ENCODE measurements around the gene SLC1A7.

SLC1A7 gene

DNA sequence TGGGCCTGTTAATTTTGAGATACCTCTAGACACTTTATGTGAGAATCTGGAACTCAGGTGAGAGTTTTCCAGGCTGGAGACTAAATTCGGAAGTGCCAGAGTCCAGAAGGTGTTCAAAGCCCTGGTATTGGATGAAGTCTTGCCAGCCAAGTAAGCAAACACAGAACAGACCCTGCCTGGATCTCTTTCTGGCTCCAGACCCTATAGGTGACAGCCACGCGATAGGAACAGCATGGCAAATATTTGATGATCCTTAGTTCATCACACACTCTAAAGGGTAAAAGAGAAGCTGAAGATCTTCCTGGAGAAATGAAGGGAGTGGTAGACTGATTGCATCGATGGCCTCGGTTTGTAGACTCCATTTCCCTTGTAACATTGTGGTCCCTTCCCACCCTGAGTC, 30.7 kb downstream of the SLC1A7 start:
- H3K36me3 Mint-ChIP-seq = no peaks in the 10 kb centered on the region
- no peak overlapping the region for H3K4me3 Mint-ChIP-seq
- no peak overlapping the region for H3K27ac Mint-ChIP-seq
- peaks cover 20% of the 10 kb centered on the region for H3K4me1 Mint-ChIP-seq
- peaks cover 46% of the 10 kb centered on the region for H3K27me3 Mint-ChIP-seq
- no peaks in the 10 kb centered on the region for H3K9me3 Mint-ChIP-seq
- CTCF ChIA-PET = no interaction called here
- no peak for DNase-seq

DNA sequence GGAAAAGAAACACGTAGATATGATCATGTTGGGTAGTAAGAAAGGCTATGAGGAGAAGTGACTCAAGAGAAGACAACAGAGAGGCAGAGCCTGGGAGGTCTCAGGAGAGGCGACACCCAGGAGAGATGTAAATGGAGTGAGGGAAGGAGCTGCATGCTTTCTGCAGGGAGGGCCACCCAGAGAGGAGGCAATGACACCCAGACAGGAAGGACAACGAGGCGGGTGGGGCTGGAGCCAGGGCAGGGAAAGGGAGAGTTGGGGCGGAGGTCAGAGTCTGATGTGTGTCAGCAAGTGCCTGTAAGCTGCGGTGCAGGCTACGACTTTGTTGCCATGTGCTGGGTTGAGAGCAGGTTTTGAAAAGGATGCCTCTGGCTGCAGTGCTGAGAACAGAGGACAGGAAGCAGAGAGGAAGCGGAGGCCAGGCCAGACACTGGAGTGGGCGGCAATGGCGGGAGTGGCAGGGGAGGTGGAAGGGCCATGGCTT, 31.3 kb downstream of the SLC1A7 start:
- H3K36me3 Mint-ChIP-seq = no peaks in the 10 kb centered on the region
- DNase-seq = no peak
- peaks cover 20% of the 10 kb centered on the region for H3K4me1 Mint-ChIP-seq
- no peaks in the 10 kb centered on the region for H3K9me3 Mint-ChIP-seq
- CTCF ChIA-PET = no interaction called here
- H3K27ac Mint-ChIP-seq = no peak overlapping the region
- no peak overlapping the region for H3K4me3 Mint-ChIP-seq
- peaks cover 42% of the 10 kb centered on the region for H3K27me3 Mint-ChIP-seq

DNA sequence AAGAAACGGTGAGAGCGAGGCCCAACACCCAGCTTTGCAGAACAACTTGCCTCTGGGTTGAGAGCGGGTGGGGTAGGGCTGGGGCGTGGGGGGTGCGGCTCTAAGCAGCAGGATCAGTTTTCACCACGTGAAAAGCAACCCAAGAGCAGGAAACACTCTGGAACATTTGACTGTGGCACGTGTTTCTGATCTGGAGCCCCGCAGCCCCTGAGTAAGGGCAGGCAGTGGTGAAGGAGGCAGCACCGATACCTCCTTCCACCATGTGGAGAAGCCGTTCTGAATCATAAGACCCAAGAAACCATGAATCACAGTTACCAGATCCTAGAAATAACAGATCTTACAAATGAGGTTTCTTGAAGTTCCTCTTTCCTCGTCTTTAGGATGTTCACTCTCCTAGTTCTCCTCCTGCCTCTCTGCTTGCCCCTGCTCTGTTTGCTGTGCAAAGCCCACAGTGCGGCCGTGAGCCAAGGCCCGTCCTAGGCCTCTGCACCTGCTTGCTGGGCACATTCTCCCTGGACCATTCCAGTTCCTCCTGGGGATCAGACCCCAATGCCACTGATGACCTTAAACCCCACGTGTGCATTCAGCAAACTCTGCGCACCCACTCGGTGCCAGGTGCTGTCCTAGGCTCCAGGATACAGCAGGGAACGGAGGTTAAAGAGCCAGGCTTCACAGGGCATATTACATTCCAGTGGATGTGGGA, 31.9 kb downstream of the SLC1A7 start:
- CTCF ChIA-PET = no interaction called here
- H3K27ac Mint-ChIP-seq = no peak overlapping the region
- DNase-seq = no peak

GRCh38 chr1:53108646-53109580, 33.5 kb downstream of the SLC1A7 start:
- no peak overlapping the region for H3K27ac Mint-ChIP-seq
- no peak overlapping the region for H3K4me3 Mint-ChIP-seq
- CTCF ChIA-PET = no interaction called here
- H3K36me3 Mint-ChIP-seq = no peaks in the 10 kb centered on the region
- peaks cover 20% of the 10 kb centered on the region for H3K4me1 Mint-ChIP-seq
- H3K9me3 Mint-ChIP-seq = no peaks in the 10 kb centered on the region
- peaks cover 40% of the 10 kb centered on the region for H3K27me3 Mint-ChIP-seq
- no peak for DNase-seq

More for the DNA sequence above, 31.9 kb downstream of the SLC1A7 start:
- no peaks in the 10 kb centered on the region for H3K9me3 Mint-ChIP-seq
- H3K36me3 Mint-ChIP-seq = no peaks in the 10 kb centered on the region
- H3K4me1 Mint-ChIP-seq = peaks cover 20% of the 10 kb centered on the region
- H3K27me3 Mint-ChIP-seq = peaks cover 41% of the 10 kb centered on the region
- H3K4me3 Mint-ChIP-seq = no peak overlapping the region

DNA sequence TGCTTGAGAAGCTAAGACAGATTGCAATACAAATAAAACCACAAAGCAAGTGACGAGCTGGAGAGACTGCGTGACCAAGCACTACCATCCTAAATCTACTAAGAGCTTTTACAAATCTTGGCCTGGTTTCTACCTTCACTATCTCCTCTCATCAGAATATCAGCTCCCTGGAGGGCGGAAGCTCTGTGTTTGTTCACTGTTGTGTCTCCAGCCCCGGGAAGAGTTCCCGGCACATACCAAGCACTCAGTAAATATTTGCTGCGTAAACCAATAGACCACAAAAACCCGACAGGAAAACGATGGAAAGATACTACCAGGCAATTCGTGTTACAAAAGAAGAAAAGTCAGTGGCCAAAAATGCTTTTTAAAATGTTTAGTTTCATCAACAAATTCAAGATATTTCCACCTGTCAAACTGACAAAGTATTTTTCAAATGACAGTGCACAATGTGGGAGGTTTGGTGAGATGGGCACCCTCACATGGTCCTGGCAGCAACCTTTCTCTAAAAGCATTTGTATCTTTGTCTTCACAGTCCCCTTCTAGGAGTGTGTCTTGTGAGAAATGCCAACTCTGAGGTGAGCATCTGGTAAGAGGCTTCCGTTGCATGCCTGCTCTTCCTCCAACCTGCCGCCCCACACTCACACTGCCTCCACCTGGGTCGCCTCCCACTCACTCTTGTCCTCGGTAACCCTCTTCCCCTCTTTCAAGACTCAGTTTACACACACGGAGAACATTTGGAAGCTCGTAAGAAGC, 34.7 kb downstream of the SLC1A7 start:
- CTCF ChIA-PET = no interaction called here
- DNase-seq = no peak

DNA sequence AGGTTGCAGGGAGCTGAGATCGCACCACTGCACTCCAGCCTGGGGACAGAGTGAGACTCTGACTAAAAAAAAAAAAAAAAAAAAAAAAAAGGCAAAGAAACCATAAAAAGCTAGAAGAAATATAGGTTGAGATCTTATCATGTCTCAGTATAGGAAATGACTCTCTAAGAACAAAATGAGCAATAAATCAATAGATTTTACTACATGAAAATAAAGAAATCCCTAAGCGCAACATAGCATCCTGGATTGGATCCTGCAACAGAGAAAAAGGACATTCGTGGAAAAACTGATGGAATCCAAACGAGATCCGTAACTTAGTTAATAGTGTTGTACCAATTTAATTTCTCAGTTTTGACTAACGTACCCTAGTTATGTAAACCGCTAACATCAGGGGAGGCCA, 35.3 kb downstream of the SLC1A7 start:
- Mint-ChIP-seq H3K9me3 (no peaks in the 10 kb centered on the region), H3K4me3 (no peak overlapping the region), H3K4me1 (peaks cover 20% of the 10 kb centered on the region), H3K27me3 (peaks cover 26% of the 10 kb centered on the region), H3K27ac (no peak overlapping the region), H3K36me3 (no peaks in the 10 kb centered on the region)
- DNase-seq = no peak
- CTCF ChIA-PET = no interaction called here

More for the DNA sequence above, 34.7 kb downstream of the SLC1A7 start:
- H3K4me1 Mint-ChIP-seq = peaks cover 20% of the 10 kb centered on the region
- no peak overlapping the region for H3K4me3 Mint-ChIP-seq
- no peaks in the 10 kb centered on the region for H3K9me3 Mint-ChIP-seq
- H3K27ac Mint-ChIP-seq = no peak overlapping the region
- H3K36me3 Mint-ChIP-seq = no peaks in the 10 kb centered on the region
- peaks cover 30% of the 10 kb centered on the region for H3K27me3 Mint-ChIP-seq

- no peak for DNase-seq
- peaks cover 12% of the 10 kb centered on the region for H3K4me1 Mint-ChIP-seq
- CTCF ChIA-PET = no interaction called here
- H3K4me3 Mint-ChIP-seq = no peak overlapping the region
- peaks cover 8% of the 10 kb centered on the region for H3K27me3 Mint-ChIP-seq
- no peaks in the 10 kb centered on the region for H3K36me3 Mint-ChIP-seq
- H3K9me3 Mint-ChIP-seq = no peaks in the 10 kb centered on the region
- no peak overlapping the region for H3K27ac Mint-ChIP-seq
Measured at GRCh38 chr1:53104289-53104913, 38.0 kb downstream of the SLC1A7 start.

DNA sequence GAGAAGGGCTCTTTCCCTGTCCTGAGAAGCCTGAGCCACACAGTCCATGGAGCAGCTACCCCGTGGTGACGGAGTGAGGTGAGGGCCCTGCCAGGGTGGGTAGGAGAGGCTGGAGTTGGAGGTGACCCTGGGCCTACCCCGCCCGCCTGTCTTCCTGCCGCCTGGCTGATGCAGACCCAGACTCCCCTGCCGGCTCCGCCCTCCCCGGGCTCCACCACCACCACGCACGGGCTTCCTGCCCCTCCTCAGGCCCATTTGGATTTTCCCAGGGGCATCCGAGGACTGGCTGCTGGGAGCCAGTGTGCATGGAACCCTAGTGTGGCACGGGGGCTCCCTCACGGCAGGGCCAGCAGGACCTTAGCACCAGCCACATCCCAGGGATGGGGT, 47.9 kb downstream of the SLC1A7 start:
- Mint-ChIP-seq H3K4me1 (no peaks in the 10 kb centered on the region), H3K9me3 (no peaks in the 10 kb centered on the region), H3K4me3 (no peak overlapping the region), H3K27ac (no peak overlapping the region), H3K36me3 (no peaks in the 10 kb centered on the region), H3K27me3 (no peaks in the 10 kb centered on the region)
- no peak for DNase-seq
- CTCF ChIA-PET = no interaction called here

DNA sequence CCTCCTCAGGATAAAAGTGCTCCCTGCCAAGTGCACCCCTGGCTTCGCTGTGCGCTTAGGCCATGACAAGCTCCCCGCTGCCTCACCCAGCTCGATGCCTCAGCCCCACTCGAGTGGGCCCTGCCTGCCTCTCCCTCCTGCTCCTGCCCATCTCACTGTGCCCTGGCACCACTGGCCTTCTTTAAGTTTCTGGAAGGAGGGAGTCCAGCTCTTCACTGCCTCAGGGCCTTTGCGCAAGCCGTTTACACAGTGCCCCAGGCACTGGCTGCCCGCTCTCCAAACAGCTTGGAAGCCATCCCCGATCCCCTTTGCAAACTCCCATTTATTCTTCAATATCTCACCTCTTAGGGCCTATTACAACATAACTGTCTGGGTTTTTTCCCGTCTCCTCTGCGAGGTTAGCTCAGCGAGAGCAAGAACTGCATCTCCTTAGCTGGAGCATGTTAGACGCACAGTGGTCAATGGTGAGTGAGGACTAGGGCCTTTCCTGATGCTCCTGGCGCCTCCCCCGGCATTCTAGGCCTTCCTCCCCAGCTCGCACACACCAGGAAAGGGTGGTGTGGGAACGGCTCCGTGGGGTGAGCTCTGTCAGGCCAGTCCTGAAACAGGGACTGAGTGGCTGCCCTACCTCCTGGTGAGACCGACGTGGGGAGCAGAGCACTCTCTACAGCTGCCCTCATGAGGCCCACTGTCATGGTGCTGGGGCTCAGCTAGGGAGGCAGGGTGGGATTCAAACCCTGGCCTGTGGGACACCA, 48.5 kb downstream of the SLC1A7 start:
- CTCF ChIA-PET = no interaction called here
- H3K36me3 Mint-ChIP-seq = no peaks in the 10 kb centered on the region
- H3K9me3 Mint-ChIP-seq = no peaks in the 10 kb centered on the region
- H3K4me1 Mint-ChIP-seq = no peaks in the 10 kb centered on the region
- no peak overlapping the region for H3K27ac Mint-ChIP-seq
- H3K4me3 Mint-ChIP-seq = no peak overlapping the region
- no peaks in the 10 kb centered on the region for H3K27me3 Mint-ChIP-seq
- DNase-seq = no peak

GRCh38 chr1:53093451-53093754, 49.0 kb downstream of the SLC1A7 start:
- Mint-ChIP-seq H3K27me3 (no peaks in the 10 kb centered on the region), H3K27ac (no peak overlapping the region), H3K4me3 (no peak overlapping the region), H3K9me3 (no peaks in the 10 kb centered on the region), H3K36me3 (no peaks in the 10 kb centered on the region), H3K4me1 (no peaks in the 10 kb centered on the region)
- no peak for DNase-seq
- CTCF ChIA-PET = no interaction called here

DNA sequence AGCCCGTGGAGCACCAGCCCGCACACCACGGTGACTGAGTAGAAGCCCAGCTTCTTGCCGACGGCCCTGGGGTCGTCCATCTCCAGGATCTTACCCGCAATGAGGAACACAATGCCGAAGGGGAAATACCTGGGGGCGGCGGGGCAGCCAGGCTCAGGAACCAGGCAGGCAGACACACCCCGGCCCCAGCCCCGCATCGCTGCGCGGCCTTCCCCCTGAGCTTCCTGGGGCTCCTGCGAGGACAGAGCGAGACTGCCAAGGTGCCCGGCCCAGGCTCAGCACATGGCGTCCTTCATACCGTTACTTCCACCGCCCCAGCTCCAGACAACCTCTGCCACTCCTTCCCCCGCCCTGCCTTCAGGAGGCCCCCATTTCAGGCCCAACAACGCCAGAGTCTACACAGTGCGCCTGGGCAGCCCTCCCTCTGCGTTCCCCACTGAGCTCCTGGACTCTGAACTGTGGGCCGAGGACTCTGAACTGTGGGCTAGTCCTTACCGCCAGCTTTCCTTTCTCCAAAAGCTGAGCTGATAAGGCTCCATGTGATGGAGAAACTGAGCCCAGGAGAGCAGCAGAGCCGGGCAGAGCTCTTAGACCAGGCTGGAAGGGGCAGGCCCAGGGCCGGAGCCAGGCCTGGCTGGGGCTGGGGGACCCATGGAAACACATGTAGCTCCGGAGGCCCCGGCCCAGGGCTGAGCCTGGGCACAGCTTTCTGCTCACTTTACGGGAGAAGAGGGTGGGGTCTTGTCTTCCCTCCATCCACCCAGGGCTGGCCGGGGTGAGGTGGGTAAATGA, 49.6 kb downstream of the SLC1A7 start:
- no peaks in the 10 kb centered on the region for H3K27me3 Mint-ChIP-seq

GRCh38 chr1:53091841-53092645, 50.4 kb downstream of the SLC1A7 start:
- no peak overlapping the region for H3K27ac Mint-ChIP-seq
- CTCF ChIA-PET = interaction anchor here (1.1 kb wide), 1 partner anchor 44 kb away, joined by 3 read pairs; no protein-coding TSS in a partner anchor
- no peaks in the 10 kb centered on the region for H3K27me3 Mint-ChIP-seq
- H3K4me3 Mint-ChIP-seq = no peak overlapping the region
- H3K36me3 Mint-ChIP-seq = no peaks in the 10 kb centered on the region
- no peaks in the 10 kb centered on the region for H3K9me3 Mint-ChIP-seq
- no peaks in the 10 kb centered on the region for H3K4me1 Mint-ChIP-seq
- no peak for DNase-seq

More for the DNA sequence above, 49.6 kb downstream of the SLC1A7 start:
- H3K4me1 Mint-ChIP-seq = no peaks in the 10 kb centered on the region
- no peaks in the 10 kb centered on the region for H3K36me3 Mint-ChIP-seq
- H3K9me3 Mint-ChIP-seq = no peaks in the 10 kb centered on the region
- CTCF ChIA-PET = interaction anchor here (1.1 kb wide), 1 partner anchor 45 kb away, joined by 3 read pairs; no protein-coding TSS in a partner anchor
- H3K27ac Mint-ChIP-seq = no peak overlapping the region
- no peak overlapping the region for H3K4me3 Mint-ChIP-seq
- no peak for DNase-seq
